Measurements from ENCODE around the gene DCT. TPM values are rescaled to one million over a fixed set of nuclear protein-coding genes. Genes with fewer than 3 reads are reported as not detected.

DCT gene
- total RNA-seq, 1 experiment from 2014 or later, result not detected

- no peak for DNase-seq (ENCODE audit: low read depth, low spot score)
- H3K9me3 ChIP-seq (ENCODE audit: control insufficient read depth, insufficient read depth, low read depth, low read length), result no peaks in the 10 kb centered on the region
- CTCF ChIA-PET, result no interaction called here
These were observed 44.9 kb upstream of the DCT start for GRCh38 chr13:94524407-94524806.

GRCh38 chr13:94520001-94520400, 40.5 kb upstream of the DCT start:
- Histone ChIP-seq H3K27me3 (ENCODE audit: control insufficient read depth, insufficient read depth, low read length) (no peaks in the 10 kb centered on the region), H3K4me3 (ENCODE audit: low read depth in 2 of 2, low read length in 2 of 2) (no peak overlapping the region), H3K36me3 (ENCODE audit: control insufficient read depth, insufficient read depth, low read length) (no peaks in the 10 kb centered on the region), H3K4me1 (ENCODE audit: control insufficient read depth, insufficient read depth, low read length) (no peaks in the 10 kb centered on the region), H3K9me3 (ENCODE audit: control insufficient read depth, insufficient read depth, low read depth, low read length) (no peaks in the 10 kb centered on the region), H3K27ac (ENCODE audit: low read length) (no peak overlapping the region)
- BruUV-seq (replicated peaks), result no TSS peak
- in situ Hi-C loops (cut with HindIII; ENCODE audit: low pct_unique_long_range_greater_than_20kb, low sequenced_read_pairs) (no loop called here), intact Hi-C loops (cut with micrococcal nuclease; ENCODE audit: unreplicated experiment) (no loop called here)
- ChIA-PET POLR2A (no interaction called here), CTCF (no interaction called here)
- TF ChIP-seq, protein P1, sequence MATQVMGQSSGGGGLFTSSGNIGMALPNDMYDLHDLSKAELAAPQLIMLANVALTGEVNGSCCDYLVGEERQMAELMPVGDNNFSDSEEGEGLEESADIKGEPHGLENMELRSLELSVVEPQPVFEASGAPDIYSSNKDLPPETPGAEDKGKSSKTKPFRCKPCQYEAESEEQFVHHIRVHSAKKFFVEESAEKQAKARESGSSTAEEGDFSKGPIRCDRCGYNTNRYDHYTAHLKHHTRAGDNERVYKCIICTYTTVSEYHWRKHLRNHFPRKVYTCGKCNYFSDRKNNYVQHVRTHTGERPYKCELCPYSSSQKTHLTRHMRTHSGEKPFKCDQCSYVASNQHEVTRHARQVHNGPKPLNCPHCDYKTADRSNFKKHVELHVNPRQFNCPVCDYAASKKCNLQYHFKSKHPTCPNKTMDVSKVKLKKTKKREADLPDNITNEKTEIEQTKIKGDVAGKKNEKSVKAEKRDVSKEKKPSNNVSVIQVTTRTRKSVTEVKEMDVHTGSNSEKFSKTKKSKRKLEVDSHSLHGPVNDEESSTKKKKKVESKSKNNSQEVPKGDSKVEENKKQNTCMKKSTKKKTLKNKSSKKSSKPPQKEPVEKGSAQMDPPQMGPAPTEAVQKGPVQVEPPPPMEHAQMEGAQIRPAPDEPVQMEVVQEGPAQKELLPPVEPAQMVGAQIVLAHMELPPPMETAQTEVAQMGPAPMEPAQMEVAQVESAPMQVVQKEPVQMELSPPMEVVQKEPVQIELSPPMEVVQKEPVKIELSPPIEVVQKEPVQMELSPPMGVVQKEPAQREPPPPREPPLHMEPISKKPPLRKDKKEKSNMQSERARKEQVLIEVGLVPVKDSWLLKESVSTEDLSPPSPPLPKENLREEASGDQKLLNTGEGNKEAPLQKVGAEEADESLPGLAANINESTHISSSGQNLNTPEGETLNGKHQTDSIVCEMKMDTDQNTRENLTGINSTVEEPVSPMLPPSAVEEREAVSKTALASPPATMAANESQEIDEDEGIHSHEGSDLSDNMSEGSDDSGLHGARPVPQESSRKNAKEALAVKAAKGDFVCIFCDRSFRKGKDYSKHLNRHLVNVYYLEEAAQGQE (IDR thresholded peaks at IDR 0.05; ENCODE audit: insufficient read depth in 1 of 2, low read depth in 2 of 2, low read length in 1 of 2), result no peak
- TF ChIP-seq POLR2AphosphoS5 (IDR thresholded peaks at IDR 0.05; ENCODE audit: low read depth, low read length) (no peak), TCF7L2 (IDR thresholded peaks at IDR 0.05; ENCODE audit: low read depth, low read length) (no peak), SIN3A (IDR thresholded peaks at IDR 0.05; ENCODE audit: borderline replicate concordance, insufficient read depth, low read depth, low read length) (no peak), CTCF (IDR thresholded peaks at IDR 0.05) (no peak)
- no peak for ATAC-seq
- no peak for DNase-seq (ENCODE audit: low read depth, low spot score)

More at GRCh38 chr13:94524407-94524806, 44.9 kb upstream of the DCT start:
- no TSS peak for BruUV-seq (replicated peaks)
- no peak for ATAC-seq
- intact Hi-C loops (cut with micrococcal nuclease; ENCODE audit: unreplicated experiment), result no loop called here
- Histone ChIP-seq H3K27me3 (ENCODE audit: control insufficient read depth, insufficient read depth, low read length) (no peaks in the 10 kb centered on the region), H3K27ac (ENCODE audit: low read length) (no peak overlapping the region), H3K36me3 (ENCODE audit: control insufficient read depth, insufficient read depth, low read length) (no peaks in the 10 kb centered on the region), H3K4me3 (ENCODE audit: low read depth in 2 of 2, low read length in 2 of 2) (no peak overlapping the region), H3K4me1 (ENCODE audit: control insufficient read depth, insufficient read depth, low read length) (no peaks in the 10 kb centered on the region)
- TF ChIP-seq POLR2AphosphoS5 (IDR thresholded peaks at IDR 0.05; ENCODE audit: low read depth, low read length) (no peak), TCF7L2 (IDR thresholded peaks at IDR 0.05; ENCODE audit: low read depth, low read length) (no peak), SIN3A (IDR thresholded peaks at IDR 0.05; ENCODE audit: borderline replicate concordance, insufficient read depth, low read depth, low read length) (no peak), CTCF (IDR thresholded peaks at IDR 0.05) (no peak)
- TF ChIP-seq, protein P1 (IDR thresholded peaks at IDR 0.05; ENCODE audit: insufficient read depth in 1 of 2, low read depth in 2 of 2, low read length in 1 of 2), result no peak
- in situ Hi-C loops (cut with HindIII; ENCODE audit: low pct_unique_long_range_greater_than_20kb, low sequenced_read_pairs), result no loop called here
- POLR2A ChIA-PET, result no interaction called here

Data from Panc1 (cell line).